Esophagus muscularis mucosa (tissue), 4 donors: Measurements from ENCODE around the gene ID3. TPM values are rescaled to one million over a fixed set of nuclear protein-coding genes. Genes with fewer than 3 reads are reported as not detected.
A peak's percentile ranks its signal among the peaks of the same experiment; 100 is the strongest.
"Not testable (repeated sequence)": the region's sequence is repeated elsewhere in the genome, so short reads cannot be mapped to it uniquely, and the experiment has no call there.

ENCODE experiments used
- DNase-seq: peaks from one replicate; pipeline ENCODE4 v3.0.0-alpha.2; 2017; ENCODE audit errors: extremely low spot score
- H3K27ac ChIP-seq, 4 donors: fragments of 200-600 bp; sonication (generic); replicated peaks in 1 of 4; 1 replicate in 3 of 4; 2 replicates in 1 of 4; pipeline ENCODE4 v1.5.1; 2016 to 2019; ENCODE audit warnings: mild to moderate bottlenecking in 1 of 4
- H3K27me3 ChIP-seq, 4 donors: fragments of 200-600 bp; sonication (generic); one replicate each; pipeline versions ENCODE4 v1.5.1 to v1.6.0; 2016 to 2019
- H3K36me3 ChIP-seq, 4 donors: fragments of 200-600 bp; sonication (generic); one replicate each; pipeline ENCODE4 v1.5.1; 2016 to 2019
- H3K4me1 ChIP-seq, 4 donors: fragments of 200-600 bp; sonication (generic); one replicate each; pipeline ENCODE4 v1.5.1; 2016 to 2019
- H3K4me3 ChIP-seq, 4 donors: fragments of 200-600 bp; sonication (generic); 1 replicate in 2 of 4; 2 replicates in 2 of 4; pipeline ENCODE4 v1.5.1; 2016 to 2019; ENCODE audit warnings: mild to moderate bottlenecking in 4 of 4, moderate library complexity in 1 of 4
- H3K9me3 ChIP-seq, 4 donors: fragments of 200-600 bp; sonication (generic); 1 replicate in 3 of 4; 2 replicates in 1 of 4; pipeline ENCODE4 v1.5.1; 2016 to 2019
- EP300 ChIP-seq: sonication (generic); formaldehyde crosslinking; IDR thresholded peaks from one replicate; pipeline ENCODE4 v1.6.1; 2017; ENCODE audit warnings: antibody characterized with exemption
- POLR2A ChIP-seq: fragments of 450-650 bp; IDR thresholded peaks from one replicate; pipeline ENCODE4 v1.6.1; 2017; ENCODE audit warnings: antibody characterized with exemption, moderate library complexity, mild to moderate bottlenecking, low read depth
- POLR2AphosphoS5 ChIP-seq, 2 donors: sonication (generic); formaldehyde crosslinking; IDR thresholded peaks; one replicate each; pipeline ENCODE4 v1.6.1; 2017; ENCODE audit warnings: antibody characterized with exemption in 2 of 2
- WGBS: methylation state at CpG from one replicate; pipeline ENCODE4 v1.1.5; 2018; 5-methylcytosine and 5-hydroxymethylcytosine counted together
- intact Hi-C: fragments of 100-400 bp; cut with DNase I; formaldehyde crosslinking; loops from one replicate; pipeline ENCODE4 v1.15.1; 2023
- total RNA-seq, 4 donors: library from RNA; depleted of rRNA; stranded (reverse); fragments of >200 nt; gene quantifications; one replicate each; pipeline versions ENCODE4 v1.1.0 to v1.2.1, GENCODE V29; 2016
- TF ChIP-seq, protein P1 (sequence below), 3 experiments: fragments of 200-600 bp in 2 of 3; fragments of 450-650 bp in 1 of 3; sonication (generic) in 2 of 3; IDR thresholded peaks; one replicate each; pipeline ENCODE4 v1.5.1; 2017 to 2019; ENCODE audit warnings: antibody characterized with exemption in 3 of 3, mild to moderate bottlenecking in 2 of 3, moderate library complexity in 1 of 3

ID3 gene
- total RNA-seq, 4 donors from 2014 or later, result 75.2 to 352 (median 274) TPM

DNA sequence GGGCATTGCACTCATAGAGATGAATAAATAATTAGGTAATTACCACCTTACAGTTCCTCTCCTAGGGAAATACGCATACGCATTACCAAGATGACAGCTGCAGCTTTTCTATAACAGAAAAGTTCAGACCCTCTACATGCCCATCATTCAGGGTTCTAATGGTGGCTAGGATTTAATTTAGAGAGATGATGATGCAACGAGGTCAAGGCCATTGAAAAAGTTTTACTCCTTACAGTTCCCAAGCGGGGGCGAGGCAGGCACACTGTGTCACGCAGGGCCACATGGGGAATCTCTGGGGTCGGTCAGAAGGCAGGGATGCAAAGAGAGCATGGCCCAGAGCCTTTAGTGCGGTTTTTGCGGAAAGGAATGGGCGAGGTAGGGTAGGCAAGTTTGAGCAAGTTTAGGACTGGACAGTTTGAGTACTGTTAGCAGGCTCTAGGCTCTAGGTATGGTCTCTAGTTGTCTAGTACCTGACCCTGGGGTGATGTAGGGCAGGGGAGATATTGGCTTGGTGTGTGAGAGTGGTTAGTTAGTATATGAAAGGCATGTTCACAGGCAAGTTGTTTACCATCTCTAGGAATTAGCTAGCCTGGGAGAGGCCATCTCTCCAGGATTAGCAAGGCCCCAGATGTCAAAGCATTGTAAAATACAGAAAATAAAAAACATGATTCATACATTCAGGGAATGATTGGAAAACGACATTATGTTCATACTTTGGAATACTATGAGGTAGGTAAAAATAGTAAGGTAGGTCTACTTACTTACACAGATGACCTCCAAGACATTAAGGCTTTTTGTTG lies 29.6 kb upstream of the ID3 start:
- 82% methylated on average over 11 of the region's 11 CpGs for WGBS
- no peak overlapping the region for H3K4me3 ChIP-seq
- no peaks in the 10 kb centered on the region for H3K9me3 ChIP-seq
- no peak for TF ChIP-seq EP300
- TF ChIP-seq POLR2AphosphoS5 (IDR thresholded peaks at IDR 0.05), result no peak
- TF ChIP-seq POLR2A, result no peak
- TF ChIP-seq, protein P1, sequence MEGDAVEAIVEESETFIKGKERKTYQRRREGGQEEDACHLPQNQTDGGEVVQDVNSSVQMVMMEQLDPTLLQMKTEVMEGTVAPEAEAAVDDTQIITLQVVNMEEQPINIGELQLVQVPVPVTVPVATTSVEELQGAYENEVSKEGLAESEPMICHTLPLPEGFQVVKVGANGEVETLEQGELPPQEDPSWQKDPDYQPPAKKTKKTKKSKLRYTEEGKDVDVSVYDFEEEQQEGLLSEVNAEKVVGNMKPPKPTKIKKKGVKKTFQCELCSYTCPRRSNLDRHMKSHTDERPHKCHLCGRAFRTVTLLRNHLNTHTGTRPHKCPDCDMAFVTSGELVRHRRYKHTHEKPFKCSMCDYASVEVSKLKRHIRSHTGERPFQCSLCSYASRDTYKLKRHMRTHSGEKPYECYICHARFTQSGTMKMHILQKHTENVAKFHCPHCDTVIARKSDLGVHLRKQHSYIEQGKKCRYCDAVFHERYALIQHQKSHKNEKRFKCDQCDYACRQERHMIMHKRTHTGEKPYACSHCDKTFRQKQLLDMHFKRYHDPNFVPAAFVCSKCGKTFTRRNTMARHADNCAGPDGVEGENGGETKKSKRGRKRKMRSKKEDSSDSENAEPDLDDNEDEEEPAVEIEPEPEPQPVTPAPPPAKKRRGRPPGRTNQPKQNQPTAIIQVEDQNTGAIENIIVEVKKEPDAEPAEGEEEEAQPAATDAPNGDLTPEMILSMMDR (IDR thresholded peaks at IDR 0.05), result no peak
- H3K4me1 ChIP-seq, result peaks cover 8 to 18% (median 15%) of the 10 kb centered on the region in 4 donors
- intact Hi-C loops, result no loop called here
- no peaks in the 10 kb centered on the region for H3K27me3 ChIP-seq
- H3K36me3 ChIP-seq, result no peaks in the 10 kb centered on the region
- DNase-seq, result no peak
- H3K27ac ChIP-seq, result no peak overlapping the region

DNA sequence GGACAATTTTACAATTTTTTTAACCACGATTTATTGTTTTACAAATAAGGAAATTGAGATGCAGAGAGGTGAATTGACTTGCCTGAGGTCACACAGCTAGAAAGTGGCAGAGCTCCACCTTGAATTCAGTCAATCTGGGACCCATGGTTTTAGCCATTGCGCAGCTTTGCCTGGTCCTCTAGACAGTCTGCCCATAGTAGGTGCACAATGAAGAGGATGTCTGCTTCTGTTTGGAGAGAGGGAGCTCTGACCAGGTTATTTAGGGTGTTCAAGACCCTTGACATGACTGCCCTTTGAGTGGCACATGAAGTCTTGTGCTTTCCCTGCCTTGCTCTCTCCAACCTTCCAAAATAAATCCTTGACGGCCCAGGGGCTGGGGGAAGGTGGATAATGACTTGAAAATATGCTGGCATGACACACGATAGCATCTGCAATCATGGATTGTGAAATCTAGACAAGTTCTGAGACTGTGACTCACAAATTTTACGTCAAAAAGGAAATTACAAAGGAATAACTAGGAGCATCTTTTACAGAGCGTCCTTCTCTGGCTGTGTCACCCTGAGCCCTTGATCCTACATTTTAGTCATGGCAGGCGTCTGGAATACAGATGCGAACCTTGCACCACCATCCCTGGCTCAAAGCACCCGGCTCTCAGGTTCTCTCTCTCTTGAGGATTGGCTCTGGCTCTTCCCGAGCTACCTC lies 26.2 kb upstream of the ID3 start:
- no peak overlapping the region for H3K27ac ChIP-seq
- peak in 1 of 2 donors; percentile 59 for TF ChIP-seq POLR2AphosphoS5 (IDR thresholded peaks at IDR 0.05)
- TF ChIP-seq, protein P1 (IDR thresholded peaks at IDR 0.05), result no peak
- intact Hi-C loops, result no loop called here
- H3K27me3 ChIP-seq, result no peaks in the 10 kb centered on the region
- H3K36me3 ChIP-seq, result no peaks in the 10 kb centered on the region
- H3K9me3 ChIP-seq, result no peaks in the 10 kb centered on the region
- H3K4me3 ChIP-seq, result no peak overlapping the region
- H3K4me1 ChIP-seq, result peaks cover 0 to 13% (median 5%) of the 10 kb centered on the region in 4 donors
- WGBS, result 57% methylated on average over 10 of the region's 10 CpGs
- DNase-seq, result no peak

DNA sequence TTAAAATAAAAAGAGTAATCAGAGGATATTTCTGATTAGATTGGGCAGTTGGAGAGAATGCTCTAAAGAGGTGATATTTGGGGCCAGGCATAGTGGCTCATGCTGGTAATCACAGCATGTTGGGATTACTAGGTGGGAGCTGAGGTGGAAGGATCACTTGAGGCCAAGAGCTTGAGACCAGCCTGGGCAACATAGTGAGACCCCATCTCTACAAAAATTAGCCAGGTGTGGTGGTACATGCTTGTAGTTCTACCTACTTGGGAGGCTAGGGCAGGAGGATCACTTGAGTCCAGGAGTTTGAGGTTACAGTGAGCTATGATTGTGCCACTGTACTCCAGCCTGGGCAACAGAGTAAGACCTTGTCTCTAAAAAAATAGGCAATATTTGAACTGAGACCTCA lies 24.4 kb upstream of the ID3 start:
- peaks cover 3 to 13% (median 8%) of the 10 kb centered on the region in 4 donors for H3K4me1 ChIP-seq
- H3K9me3 ChIP-seq, H3K27me3 ChIP-seq, H3K4me3 ChIP-seq, intact Hi-C loops, H3K27ac ChIP-seq, DNase-seq, H3K36me3 ChIP-seq: not testable (repeated sequence)

DNA sequence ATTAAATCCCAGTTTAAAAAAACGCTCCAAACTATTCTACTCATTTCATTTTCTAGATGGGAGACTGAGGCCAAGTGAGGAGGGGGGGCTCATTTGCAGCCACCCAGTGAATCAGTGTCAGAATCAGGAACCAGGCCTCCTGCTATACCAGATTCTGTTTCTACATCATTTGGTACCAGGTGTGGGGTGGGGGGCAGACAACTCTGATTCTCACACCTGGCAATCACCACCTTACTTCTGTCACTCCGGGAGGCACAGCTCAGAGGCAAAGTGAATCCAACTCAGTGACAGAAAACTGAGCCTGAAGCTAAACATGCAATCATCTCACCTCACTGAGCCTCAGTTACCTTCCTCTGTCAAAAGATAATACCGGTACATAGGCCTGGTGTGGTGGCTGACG lies 23.5 kb upstream of the ID3 start:
- Histone ChIP-seq H3K36me3 (no peaks in the 10 kb centered on the region), H3K4me3 (no peak overlapping the region), H3K27me3 (peaks cover 0 to under 1% (median 0%) of the 10 kb centered on the region in 4 donors), H3K9me3 (no peaks in the 10 kb centered on the region), H3K27ac (no peak overlapping the region), H3K4me1 (peaks cover 12 to 22% (median 17%) of the 10 kb centered on the region in 4 donors)
- DNase-seq, result no peak
- TF ChIP-seq, protein P1 (IDR thresholded peaks at IDR 0.05), result no peak
- TF ChIP-seq POLR2AphosphoS5 (IDR thresholded peaks at IDR 0.05), result no peak
- TF ChIP-seq EP300, result no peak
- TF ChIP-seq POLR2A, result no peak
- 90% methylated on average over 4 of the region's 4 CpGs for WGBS
- intact Hi-C loops, result no loop called here

DNA sequence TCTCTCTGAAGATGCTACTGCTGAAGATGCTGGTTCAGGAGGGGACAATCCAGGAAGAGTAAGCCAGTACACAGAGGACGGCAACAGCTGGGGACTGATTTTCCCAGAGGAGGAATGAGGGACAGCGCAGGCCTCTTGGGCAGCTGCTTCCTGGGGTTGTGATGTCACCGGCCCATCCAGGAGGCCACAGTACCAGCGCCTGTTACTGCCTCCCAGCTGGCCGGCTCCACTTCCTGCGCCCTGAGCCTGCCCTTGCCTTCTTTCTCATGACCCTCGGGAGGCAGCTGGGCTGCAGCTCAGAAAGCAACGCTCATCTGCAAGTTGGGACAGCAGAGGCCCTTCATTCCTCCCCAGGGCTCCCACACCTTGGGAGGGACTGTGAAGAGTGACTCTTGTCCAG lies 21.9 kb upstream of the ID3 start:
- intact Hi-C loops, result no loop called here
- peak overlapping the region in 3 of 4 donors; percentile 6 to 20 (median 14) for H3K27ac ChIP-seq
- 67% methylated on average over 4 of the region's 8 CpGs for WGBS

More for the DNA sequence above, 21.9 kb upstream of the ID3 start:
- Histone ChIP-seq H3K36me3 (no peaks in the 10 kb centered on the region), H3K4me3 (no peak overlapping the region), H3K9me3 (no peaks in the 10 kb centered on the region), H3K27me3 (peaks cover 0 to 3% (median 0%) of the 10 kb centered on the region in 4 donors), H3K4me1 (peaks cover 28 to 36% (median 33%) of the 10 kb centered on the region in 4 donors)
- no peak for DNase-seq
- TF ChIP-seq, protein P1 (IDR thresholded peaks at IDR 0.05), result no peak
- TF ChIP-seq POLR2A (no peak), EP300 (no peak), POLR2AphosphoS5 (IDR thresholded peaks at IDR 0.05) (peak in 1 of 2 donors; percentile 38)
